ENCODE results near the gene CREB3L2. TPM values are rescaled to one million over a fixed set of nuclear protein-coding genes. Genes with fewer than 3 reads are reported as not detected.

CREB3L2 gene
- total RNA-seq, 1 donor from 2014 or later, result 65.9 TPM

DNA sequence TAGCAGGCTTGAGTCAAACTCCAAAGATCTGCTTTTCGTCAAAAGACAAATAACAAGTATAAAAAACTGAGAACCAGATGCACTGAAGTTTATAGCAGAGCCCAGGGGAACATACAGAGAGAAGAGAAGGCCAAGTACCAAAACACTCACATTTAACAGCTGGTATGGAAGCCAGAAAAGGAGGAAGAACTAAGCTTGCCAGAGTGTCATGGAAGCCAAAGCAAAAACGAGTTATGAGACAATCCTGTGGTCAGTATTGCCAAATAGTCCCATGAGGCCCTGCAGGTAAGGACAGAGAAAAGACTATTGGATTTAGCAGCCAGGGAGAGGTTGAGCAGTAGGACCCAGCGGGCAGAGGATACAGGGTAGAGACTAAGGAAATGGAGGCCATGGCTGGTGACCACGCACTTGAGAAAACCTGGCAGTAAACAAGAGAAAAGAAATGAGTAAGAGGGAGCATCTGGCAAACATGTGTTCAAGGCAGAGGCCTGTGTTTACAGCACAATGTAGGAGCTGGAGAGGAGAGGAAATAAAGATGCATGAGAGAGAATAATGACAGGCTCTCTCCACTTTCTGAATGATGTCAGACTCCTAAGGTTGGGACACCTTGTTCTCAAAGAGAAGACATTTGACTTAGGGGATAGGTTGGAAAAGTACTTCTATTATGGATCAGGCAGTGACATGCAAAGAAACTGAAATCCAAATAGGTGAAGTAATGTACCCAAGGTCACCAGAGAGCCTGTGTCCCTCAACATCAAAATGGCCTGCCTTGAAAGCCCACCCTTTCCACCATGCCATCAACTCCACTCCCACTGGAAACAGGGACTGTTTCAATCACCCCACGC, 9.1 kb downstream of the CREB3L2 start:
- Mint-ChIP-seq H3K9me3 (ENCODE audit: low read depth) (no peaks in the 10 kb centered on the region), H3K4me3 (ENCODE audit: low read depth) (no peak overlapping the region), H3K4me1 (ENCODE audit: low read depth) (peaks cover 25% of the 10 kb centered on the region)

DNA sequence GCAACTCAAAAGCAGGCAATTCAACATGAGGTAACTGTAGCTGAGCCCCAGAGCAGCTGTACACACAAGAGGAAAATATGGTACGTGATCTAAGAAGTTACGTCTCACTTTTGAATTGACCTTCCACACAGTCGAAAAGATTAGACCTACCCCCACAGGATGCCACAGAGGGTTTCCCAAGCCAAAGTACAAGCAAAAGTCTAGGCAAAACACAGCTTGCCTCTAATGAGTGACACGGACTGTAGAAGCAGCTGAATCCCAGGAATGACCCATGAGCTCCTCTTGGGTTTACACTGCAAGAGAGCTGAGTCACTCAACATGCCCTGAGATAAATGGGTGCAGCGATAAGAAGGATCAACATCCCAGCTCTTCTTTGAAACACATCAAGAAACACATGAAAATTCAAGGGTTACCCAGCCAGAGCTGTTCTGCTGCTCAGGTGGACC, 9.8 kb downstream of the CREB3L2 start:
- Mint-ChIP-seq H3K27ac (peak overlapping the region; percentile 69), H3K9me3 (ENCODE audit: low read depth) (no peaks in the 10 kb centered on the region), H3K4me1 (ENCODE audit: low read depth) (peaks cover 25% of the 10 kb centered on the region), H3K4me3 (ENCODE audit: low read depth) (no peak overlapping the region), H3K36me3 (ENCODE audit: insufficient read depth) (peaks cover 14% of the 10 kb centered on the region), H3K27me3 (no peaks in the 10 kb centered on the region)
- no peak for DNase-seq (ENCODE audit: low spot score, unreplicated experiment)
- TF ChIP-seq, protein P1, sequence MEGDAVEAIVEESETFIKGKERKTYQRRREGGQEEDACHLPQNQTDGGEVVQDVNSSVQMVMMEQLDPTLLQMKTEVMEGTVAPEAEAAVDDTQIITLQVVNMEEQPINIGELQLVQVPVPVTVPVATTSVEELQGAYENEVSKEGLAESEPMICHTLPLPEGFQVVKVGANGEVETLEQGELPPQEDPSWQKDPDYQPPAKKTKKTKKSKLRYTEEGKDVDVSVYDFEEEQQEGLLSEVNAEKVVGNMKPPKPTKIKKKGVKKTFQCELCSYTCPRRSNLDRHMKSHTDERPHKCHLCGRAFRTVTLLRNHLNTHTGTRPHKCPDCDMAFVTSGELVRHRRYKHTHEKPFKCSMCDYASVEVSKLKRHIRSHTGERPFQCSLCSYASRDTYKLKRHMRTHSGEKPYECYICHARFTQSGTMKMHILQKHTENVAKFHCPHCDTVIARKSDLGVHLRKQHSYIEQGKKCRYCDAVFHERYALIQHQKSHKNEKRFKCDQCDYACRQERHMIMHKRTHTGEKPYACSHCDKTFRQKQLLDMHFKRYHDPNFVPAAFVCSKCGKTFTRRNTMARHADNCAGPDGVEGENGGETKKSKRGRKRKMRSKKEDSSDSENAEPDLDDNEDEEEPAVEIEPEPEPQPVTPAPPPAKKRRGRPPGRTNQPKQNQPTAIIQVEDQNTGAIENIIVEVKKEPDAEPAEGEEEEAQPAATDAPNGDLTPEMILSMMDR (IDR thresholded peaks at IDR 0.05; ENCODE audit: unreplicated experiment), result no peak

More for the DNA sequence above, 9.1 kb downstream of the CREB3L2 start:
- H3K27ac Mint-ChIP-seq, result peak overlapping the region; percentile 69
- H3K36me3 Mint-ChIP-seq (ENCODE audit: insufficient read depth), result peaks cover 14% of the 10 kb centered on the region
- no peak for DNase-seq (ENCODE audit: low spot score, unreplicated experiment)
- H3K27me3 Mint-ChIP-seq, result no peaks in the 10 kb centered on the region
- TF ChIP-seq, protein P1 (IDR thresholded peaks at IDR 0.05; ENCODE audit: unreplicated experiment), result no peak

DNA sequence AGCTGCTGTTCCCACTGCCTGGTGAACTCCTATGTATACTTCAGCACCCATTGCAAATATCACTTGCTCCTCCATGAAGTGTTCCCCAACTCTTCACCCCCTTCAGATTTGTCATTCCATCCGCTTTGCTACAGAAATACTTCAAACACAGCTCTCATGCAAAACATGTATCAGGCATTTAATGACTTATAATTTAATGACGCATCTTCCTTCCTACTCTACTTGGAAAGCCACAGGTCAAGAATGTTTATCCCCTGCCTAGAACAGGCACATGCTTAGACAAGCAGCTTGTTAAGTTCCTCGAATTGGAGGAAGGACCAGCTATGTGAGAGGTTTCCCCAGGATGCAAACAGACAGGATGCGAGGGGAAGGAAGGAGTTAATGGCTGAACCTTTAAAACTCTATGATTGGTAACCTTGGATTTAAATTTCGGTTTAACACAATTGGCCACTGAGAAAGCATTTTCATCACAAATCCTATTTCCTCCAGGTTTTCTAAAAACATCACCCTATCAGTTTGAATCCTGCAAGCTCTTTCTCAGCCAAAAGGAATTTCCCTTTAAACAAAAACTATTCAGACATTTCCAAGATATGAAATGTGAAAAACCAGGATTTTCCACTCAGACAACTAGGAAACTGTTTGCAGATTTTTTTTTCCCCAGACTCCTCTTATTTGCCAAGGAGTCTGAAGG, 11.5 kb downstream of the CREB3L2 start:
- Mint-ChIP-seq H3K4me1 (ENCODE audit: low read depth) (peaks cover 40% of the 10 kb centered on the region), H3K4me3 (ENCODE audit: low read depth) (no peak overlapping the region), H3K27me3 (no peaks in the 10 kb centered on the region), H3K27ac (no peak overlapping the region), H3K9me3 (ENCODE audit: low read depth) (no peaks in the 10 kb centered on the region), H3K36me3 (ENCODE audit: insufficient read depth) (no peaks in the 10 kb centered on the region)
- TF ChIP-seq, protein P1 (IDR thresholded peaks at IDR 0.05; ENCODE audit: unreplicated experiment), result no peak
- DNase-seq (ENCODE audit: low spot score, unreplicated experiment), result no peak

DNA sequence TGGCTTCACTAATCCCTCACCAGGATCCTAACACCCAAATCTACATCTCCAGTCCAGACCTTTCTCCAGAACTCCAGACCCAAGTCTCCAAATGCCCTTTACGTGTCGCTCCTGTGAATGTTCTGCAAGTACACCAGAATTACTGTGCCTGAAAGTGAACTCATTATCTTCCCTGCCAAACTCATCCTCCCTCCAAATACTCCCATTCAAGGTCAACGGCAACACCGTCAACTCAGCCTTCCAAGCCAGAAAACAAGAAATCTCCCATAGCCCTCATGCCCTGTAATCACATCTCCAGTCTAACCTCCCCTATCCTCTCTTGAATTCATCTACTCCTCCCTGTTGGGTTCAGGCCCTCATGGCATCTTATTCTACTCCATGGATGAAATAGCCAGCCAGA, 12.3 kb downstream of the CREB3L2 start:
- Mint-ChIP-seq H3K27me3 (no peaks in the 10 kb centered on the region), H3K4me1 (ENCODE audit: low read depth) (peaks cover 48% of the 10 kb centered on the region), H3K36me3 (ENCODE audit: insufficient read depth) (no peaks in the 10 kb centered on the region), H3K9me3 (ENCODE audit: low read depth) (no peaks in the 10 kb centered on the region), H3K4me3 (ENCODE audit: low read depth) (no peak overlapping the region), H3K27ac (no peak overlapping the region)
- TF ChIP-seq, protein P1 (IDR thresholded peaks at IDR 0.05; ENCODE audit: unreplicated experiment), result no peak
- DNase-seq (ENCODE audit: low spot score, unreplicated experiment), result no peak

DNA sequence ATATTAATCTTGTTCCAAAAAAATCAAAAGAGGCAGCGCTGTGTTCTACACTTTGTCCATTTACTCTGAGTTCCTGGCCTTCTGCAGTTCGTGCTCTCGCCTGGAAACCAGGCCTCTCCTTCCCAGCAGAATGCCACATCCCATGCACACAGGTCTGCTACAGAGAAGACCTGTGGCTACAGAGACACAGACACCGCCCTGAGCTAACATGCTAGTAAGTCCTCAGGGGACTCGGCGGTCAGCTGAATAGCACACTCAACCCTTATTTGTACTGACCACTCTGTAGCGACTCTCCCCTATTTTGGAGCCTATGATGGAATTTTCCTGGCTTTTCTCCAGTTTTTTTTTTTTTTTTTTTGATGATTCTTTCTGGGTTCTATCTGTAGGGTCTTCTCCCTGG, 12.8 kb downstream of the CREB3L2 start:
- Mint-ChIP-seq H3K27ac (no peak overlapping the region), H3K9me3 (ENCODE audit: low read depth) (no peaks in the 10 kb centered on the region), H3K27me3 (no peaks in the 10 kb centered on the region), H3K36me3 (ENCODE audit: insufficient read depth) (no peaks in the 10 kb centered on the region), H3K4me3 (ENCODE audit: low read depth) (no peak overlapping the region), H3K4me1 (ENCODE audit: low read depth) (peaks cover 50% of the 10 kb centered on the region)
- TF ChIP-seq, protein P1 (IDR thresholded peaks at IDR 0.05; ENCODE audit: unreplicated experiment), result no peak
- DNase-seq (ENCODE audit: low spot score, unreplicated experiment), result no peak
